ENCODE data around the gene EHBP1L1. TPM values are rescaled to one million over a fixed set of nuclear protein-coding genes. Genes with fewer than 3 reads are reported as not detected.

EHBP1L1 gene
- total RNA-seq, 2 donors from 2014 or later = 58.5 to 78.5 TPM

DNA sequence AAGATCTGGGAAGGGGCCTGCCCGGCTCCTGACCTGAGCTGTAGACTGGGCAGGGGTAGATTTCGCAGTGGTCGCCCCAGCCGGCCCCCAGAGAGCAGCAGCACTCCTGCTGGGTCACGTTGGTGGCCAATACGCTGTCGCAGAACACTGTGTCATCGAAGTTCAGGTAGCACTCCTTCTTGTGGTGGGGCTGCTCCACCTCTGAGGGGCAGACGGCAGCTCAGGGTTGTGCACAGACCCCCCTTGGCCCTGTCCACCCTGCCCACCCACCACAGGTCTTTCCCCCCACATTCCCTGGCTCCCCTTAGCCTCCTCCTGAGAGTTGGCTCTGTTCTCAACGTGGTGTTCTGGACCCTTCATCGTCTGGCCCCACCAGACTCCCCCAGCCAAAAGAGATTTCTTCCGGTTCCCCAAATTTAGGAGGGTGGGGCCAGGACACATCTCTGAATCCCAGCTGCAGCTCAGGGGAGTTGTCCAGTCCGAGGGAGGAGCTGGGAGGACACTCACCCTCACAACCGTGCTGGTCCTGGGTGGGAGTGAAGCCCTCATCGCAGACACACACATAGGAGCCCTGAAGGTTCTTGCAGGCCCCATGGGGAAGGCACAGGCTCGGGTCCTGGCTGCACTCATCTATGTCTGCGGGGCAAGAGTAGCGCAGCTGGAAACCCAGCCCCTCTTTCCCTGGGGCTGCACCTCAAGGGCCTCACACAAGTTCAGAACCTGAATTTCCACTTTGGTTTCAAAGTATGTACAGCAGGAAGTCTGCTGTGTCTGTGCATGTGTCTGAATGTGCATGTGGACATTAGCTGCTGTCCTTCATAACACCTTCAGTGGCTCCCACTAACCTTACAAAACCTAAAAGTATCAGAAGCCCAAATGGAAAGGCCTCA, 34.5 kb upstream of the EHBP1L1 start:
- Histone ChIP-seq H3K27ac (peak overlapping the region; percentile 81), H3K36me3 (no peaks in the 10 kb centered on the region), H3K4me1 (peaks cover 8% of the 10 kb centered on the region), H3K9me3 (no peaks in the 10 kb centered on the region), H3K4me3 (peak overlapping the region; percentile 45), H3K9ac (ENCODE audit: low read depth in 2 of 2, low read length in 2 of 2) (peak overlapping the region; percentile 64 to 81), H3K27me3 (no peaks in the 10 kb centered on the region)
- intact Hi-C loops (cut with DNase I) = loop anchor here (5.0 kb wide), 2 partner anchors 51 to 71 kb away; partner anchors contain the start of gene MAP3K11
- TF ChIP-seq CTCF (IDR thresholded peaks at IDR 0.05) = peak; percentile 7
- no peak for DNase-seq

DNA sequence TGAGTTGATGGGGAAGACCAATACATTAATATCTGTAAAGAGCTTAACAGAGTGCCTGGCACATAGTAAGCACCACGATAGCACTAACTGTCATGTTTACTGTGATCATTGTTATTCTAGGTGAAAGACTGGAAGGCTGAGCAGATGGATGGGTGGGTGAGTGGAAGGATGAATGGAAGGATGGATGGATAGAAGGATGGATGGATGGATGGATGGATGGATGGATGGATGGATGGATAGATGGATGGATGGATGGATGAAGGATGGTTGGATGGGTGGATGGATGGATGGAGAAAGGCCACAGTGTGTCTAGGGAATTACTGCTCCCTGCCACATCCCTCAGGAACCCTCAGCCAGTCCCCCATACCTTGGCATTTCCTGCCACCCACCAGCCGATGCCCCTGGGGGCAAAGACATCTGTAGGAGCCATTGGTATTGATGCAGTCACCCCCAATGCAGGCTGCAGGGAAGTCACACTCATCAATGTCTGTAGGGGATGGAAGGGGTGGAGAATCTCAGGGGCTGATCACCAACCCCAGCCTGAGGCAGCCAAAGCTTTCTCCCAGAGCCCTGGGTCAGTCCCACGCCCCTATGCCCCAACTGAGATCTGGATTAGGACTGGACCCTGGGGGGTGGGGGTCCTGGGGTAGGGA, 33.0 kb upstream of the EHBP1L1 start:
- H3K9me3 ChIP-seq = no peaks in the 10 kb centered on the region
- no peaks in the 10 kb centered on the region for H3K27me3 ChIP-seq
- peaks cover 8% of the 10 kb centered on the region for H3K4me1 ChIP-seq
- no peak overlapping the region for H3K9ac ChIP-seq (ENCODE audit: low read depth in 2 of 2, low read length in 2 of 2)
- H3K27ac ChIP-seq = no peak overlapping the region
- no peak for TF ChIP-seq CTCF (IDR thresholded peaks at IDR 0.05)
- intact Hi-C loops (cut with DNase I) = loop anchor here (5.0 kb wide), 2 partner anchors 49 to 69 kb away; partner anchors contain the start of gene MAP3K11
- no peak for DNase-seq
- H3K36me3 ChIP-seq = no peaks in the 10 kb centered on the region
- no peak overlapping the region for H3K4me3 ChIP-seq

DNA sequence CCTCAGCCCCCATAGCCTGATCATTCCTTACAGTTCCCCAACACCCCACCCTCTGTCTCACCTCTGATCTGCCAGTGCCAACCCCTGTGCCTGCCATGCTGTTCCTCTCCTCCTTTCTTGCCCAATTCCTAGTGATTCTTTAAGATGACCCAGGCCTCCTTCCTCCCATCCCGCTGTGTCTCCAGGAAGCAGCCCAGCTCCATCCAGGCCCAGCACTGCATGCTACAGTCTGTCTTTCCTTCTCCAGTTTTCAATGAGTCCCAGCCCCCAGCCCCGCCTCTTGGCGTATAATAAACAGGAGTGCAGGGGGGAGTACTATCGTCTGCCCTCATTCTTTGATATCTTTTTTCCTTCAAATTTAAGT, 30.0 kb upstream of the EHBP1L1 start:
- intact Hi-C loops (cut with DNase I) = no loop called here
- H3K36me3 ChIP-seq = no peaks in the 10 kb centered on the region
- H3K4me1 ChIP-seq = peaks cover 3% of the 10 kb centered on the region
- peak overlapping the region; percentile 56 for H3K4me3 ChIP-seq
- H3K27me3 ChIP-seq = no peaks in the 10 kb centered on the region
- H3K27ac ChIP-seq = peak overlapping the region; percentile 80
- no peaks in the 10 kb centered on the region for H3K9me3 ChIP-seq
- no peak for TF ChIP-seq CTCF (IDR thresholded peaks at IDR 0.05)
- H3K9ac ChIP-seq (ENCODE audit: low read depth in 2 of 2, low read length in 2 of 2) = peak overlapping the region; percentile 56 to 84
- DNase-seq = peak; percentile 43

- peak; percentile 99 for DNase-seq
- peak overlapping the region; percentile 56 for H3K4me3 ChIP-seq
- H3K27ac ChIP-seq = peak overlapping the region; percentile 80
- H3K9ac ChIP-seq (ENCODE audit: low read depth in 2 of 2, low read length in 2 of 2) = peak overlapping the region; percentile 56 to 84
- intact Hi-C loops (cut with DNase I) = no loop called here
- no peaks in the 10 kb centered on the region for H3K4me1 ChIP-seq
- H3K36me3 ChIP-seq = no peaks in the 10 kb centered on the region
- no peaks in the 10 kb centered on the region for H3K27me3 ChIP-seq
- no peak for TF ChIP-seq CTCF (IDR thresholded peaks at IDR 0.05)
- H3K9me3 ChIP-seq = no peaks in the 10 kb centered on the region
Measured at GRCh38 chr11:65546217-65546958, 29.5 kb upstream of the EHBP1L1 start.

GRCh38 chr11:65547446-65548125, 28.3 kb upstream of the EHBP1L1 start:
- no peak for TF ChIP-seq CTCF (IDR thresholded peaks at IDR 0.05)
- H3K27ac ChIP-seq = no peak overlapping the region
- H3K36me3 ChIP-seq = no peaks in the 10 kb centered on the region

More at GRCh38 chr11:65547446-65548125, 28.3 kb upstream of the EHBP1L1 start:
- Histone ChIP-seq H3K4me3 (no peak overlapping the region), H3K9me3 (no peaks in the 10 kb centered on the region), H3K9ac (ENCODE audit: low read depth in 2 of 2, low read length in 2 of 2) (no peak overlapping the region), H3K27me3 (no peaks in the 10 kb centered on the region), H3K4me1 (peaks cover 7% of the 10 kb centered on the region)
- no peak for DNase-seq
- intact Hi-C loops (cut with DNase I) = no loop called here
